Breast epithelium (tissue), 4 donors: ENCODE measurements around the gene CYREN. TPM values are rescaled to one million over a fixed set of nuclear protein-coding genes. Genes with fewer than 3 reads are reported as not detected.
"Not testable (repeated sequence)": the region's sequence is repeated elsewhere in the genome, so short reads cannot be mapped to it uniquely, and the experiment has no call there.

ENCODE experiments used
- DNase-seq, 2 donors: peaks; one replicate each; pipeline ENCODE4 v3.0.0-alpha.2; 2019; ENCODE audit warnings: low spot score in 2 of 2
- H3K27ac ChIP-seq, 2 donors: fragments of 200-600 bp; sonication (generic) in 1 of 2; one replicate each; pipeline ENCODE4 v1.5.1; 2016 to 2019; ENCODE audit warnings: mild to moderate bottlenecking in 1 of 2
- H3K27me3 ChIP-seq, 2 donors: fragments of 200-600 bp; sonication (generic) in 1 of 2; one replicate each; pipeline versions ENCODE4 v1.5.1 to v1.6.0; 2017 to 2019; ENCODE audit warnings: control low read depth in 1 of 2, mild to moderate bottlenecking in 1 of 2
- H3K36me3 ChIP-seq: fragments of 200-600 bp; one replicate; pipeline ENCODE4 v1.5.1; 2019
- H3K4me1 ChIP-seq, 2 donors: fragments of 200-600 bp; sonication (generic); one replicate each; pipeline ENCODE4 v1.5.1; 2016 to 2019; ENCODE audit warnings: control low read depth in 1 of 2
- H3K4me3 ChIP-seq, 3 donors: fragments of 200-600 bp; sonication (generic); 1 replicate in 2 of 3; 2 replicates in 1 of 3; pipeline ENCODE4 v1.5.1; 2016 to 2019; ENCODE audit warnings: mild to moderate bottlenecking in 3 of 3, moderate library complexity in 2 of 3
- H3K9me3 ChIP-seq, 2 donors: fragments of 200-600 bp; sonication (generic) in 1 of 2; one replicate each; pipeline ENCODE4 v1.5.1; 2016 to 2019; ENCODE audit warnings: control low read depth in 1 of 2
- POLR2A ChIP-seq: fragments of 450-650 bp; IDR thresholded peaks from one replicate; pipeline ENCODE4 v1.6.1; 2016; ENCODE audit warnings: antibody characterized with exemption, mild to moderate bottlenecking, moderate library complexity
- POLR2AphosphoS5 ChIP-seq, 3 donors: sonication (generic); formaldehyde crosslinking; IDR thresholded peaks; one replicate each; pipeline ENCODE4 v1.6.1; 2017; ENCODE audit warnings: antibody characterized with exemption in 3 of 3
- intact Hi-C: fragments of 100-400 bp; cut with DNase I; formaldehyde crosslinking; loops from one replicate; pipeline ENCODE4 v1.15.1; 2023; ENCODE audit warnings: low total_unique reads
- total RNA-seq, 3 donors: library from RNA; depleted of rRNA; stranded (reverse); fragments of >200 nt; gene quantifications; one replicate each; pipeline ENCODE4 v1.1.0, GENCODE V29; 2016
- TF ChIP-seq, protein P1 (sequence below), 3 donors: fragments of 450-650 bp; IDR thresholded peaks; one replicate each; pipeline ENCODE4 v1.5.1; 2016 to 2017; ENCODE audit warnings: antibody characterized with exemption in 3 of 3, mild to moderate bottlenecking in 3 of 3, moderate library complexity in 3 of 3

Gene CYREN
- total RNA-seq, 3 donors from 2014 or later = 36.8 to 41.6 (median 41.6) TPM

DNA sequence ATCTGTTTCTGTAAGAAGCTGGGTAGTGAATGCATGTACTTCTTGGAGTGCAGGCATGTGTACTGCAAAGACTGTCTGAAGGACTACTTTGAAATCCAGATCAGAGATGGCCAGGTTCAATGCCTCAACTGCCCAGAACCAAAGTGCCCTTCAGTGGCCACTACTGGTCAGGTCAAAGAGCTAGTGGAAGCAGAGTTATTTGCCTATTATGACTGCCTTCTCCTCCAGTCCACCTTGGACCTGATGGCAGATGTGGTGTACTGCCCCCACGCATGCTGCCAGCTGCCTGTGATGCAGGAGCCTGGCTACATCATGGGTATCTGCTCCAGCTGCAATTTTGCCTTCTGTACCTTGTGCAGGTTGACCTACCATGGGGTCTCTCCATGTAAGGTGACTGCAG is 41.6 kb downstream of the CYREN start:
- H3K4me3 ChIP-seq = no peak overlapping the region
- DNase-seq = no peak
- intact Hi-C loops = no loop called here
- H3K4me1 ChIP-seq = no peaks in the 10 kb centered on the region
- no peak overlapping the region for H3K27ac ChIP-seq
- H3K9me3 ChIP-seq = no peaks in the 10 kb centered on the region
- TF ChIP-seq POLR2AphosphoS5 (IDR thresholded peaks at IDR 0.05) (no peak), POLR2A (no peak)
- TF ChIP-seq, protein P1, sequence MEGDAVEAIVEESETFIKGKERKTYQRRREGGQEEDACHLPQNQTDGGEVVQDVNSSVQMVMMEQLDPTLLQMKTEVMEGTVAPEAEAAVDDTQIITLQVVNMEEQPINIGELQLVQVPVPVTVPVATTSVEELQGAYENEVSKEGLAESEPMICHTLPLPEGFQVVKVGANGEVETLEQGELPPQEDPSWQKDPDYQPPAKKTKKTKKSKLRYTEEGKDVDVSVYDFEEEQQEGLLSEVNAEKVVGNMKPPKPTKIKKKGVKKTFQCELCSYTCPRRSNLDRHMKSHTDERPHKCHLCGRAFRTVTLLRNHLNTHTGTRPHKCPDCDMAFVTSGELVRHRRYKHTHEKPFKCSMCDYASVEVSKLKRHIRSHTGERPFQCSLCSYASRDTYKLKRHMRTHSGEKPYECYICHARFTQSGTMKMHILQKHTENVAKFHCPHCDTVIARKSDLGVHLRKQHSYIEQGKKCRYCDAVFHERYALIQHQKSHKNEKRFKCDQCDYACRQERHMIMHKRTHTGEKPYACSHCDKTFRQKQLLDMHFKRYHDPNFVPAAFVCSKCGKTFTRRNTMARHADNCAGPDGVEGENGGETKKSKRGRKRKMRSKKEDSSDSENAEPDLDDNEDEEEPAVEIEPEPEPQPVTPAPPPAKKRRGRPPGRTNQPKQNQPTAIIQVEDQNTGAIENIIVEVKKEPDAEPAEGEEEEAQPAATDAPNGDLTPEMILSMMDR (IDR thresholded peaks at IDR 0.05) = no peak
- H3K27me3 ChIP-seq = no peaks in the 10 kb centered on the region
- no peaks in the 10 kb centered on the region for H3K36me3 ChIP-seq

DNA sequence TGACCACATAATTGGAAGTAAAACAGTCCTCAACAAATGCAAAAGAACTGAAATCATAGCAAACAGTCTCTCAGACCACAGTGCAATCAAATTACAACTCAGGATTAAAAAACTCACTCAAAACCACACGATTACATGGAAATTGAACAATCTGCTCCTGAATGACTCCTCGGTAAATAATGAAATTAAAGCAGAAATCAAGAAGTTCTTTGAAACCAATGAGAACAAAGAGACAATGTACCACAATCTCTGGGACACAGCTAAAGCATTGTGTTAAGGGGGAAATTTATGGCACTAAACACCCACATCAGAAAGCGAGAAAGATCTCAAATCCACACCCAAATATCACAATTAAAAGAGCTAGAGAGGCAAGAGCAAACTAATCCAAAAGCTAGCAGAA is 45.9 kb downstream of the CYREN start:
- H3K9me3 ChIP-seq = peaks cover 0 to 16% of the 10 kb centered on the region in 2 donors
- H3K36me3 ChIP-seq, H3K4me3 ChIP-seq, H3K27ac ChIP-seq, intact Hi-C loops, H3K27me3 ChIP-seq, DNase-seq, H3K4me1 ChIP-seq: not testable (repeated sequence)

DNA sequence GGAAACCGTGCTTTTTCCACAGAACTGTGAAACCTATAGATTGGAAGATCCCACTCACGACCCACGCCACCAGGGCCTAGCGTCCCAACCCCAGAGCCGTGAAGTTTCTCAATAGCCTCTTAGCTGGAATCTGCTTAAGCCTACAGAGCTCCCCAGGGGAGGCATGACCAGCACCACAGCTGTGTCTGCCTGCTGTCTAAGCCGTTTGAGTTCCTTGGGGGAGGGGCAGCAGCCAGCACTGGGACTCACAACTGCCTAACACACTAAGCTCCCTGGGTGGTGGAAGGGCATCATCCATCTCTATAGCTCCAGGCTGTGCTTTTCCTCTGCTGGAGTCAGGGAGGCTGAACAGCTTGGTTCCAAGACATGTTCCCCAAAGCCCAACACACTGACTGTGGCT is 48.6 kb downstream of the CYREN start:
- no peaks in the 10 kb centered on the region for H3K27me3 ChIP-seq
- no peak overlapping the region for H3K27ac ChIP-seq
- H3K36me3 ChIP-seq = no peaks in the 10 kb centered on the region
- H3K4me3 ChIP-seq = no peak overlapping the region
- TF ChIP-seq POLR2A = no peak
- TF ChIP-seq, protein P1 (IDR thresholded peaks at IDR 0.05) = no peak
- no peak for TF ChIP-seq POLR2AphosphoS5 (IDR thresholded peaks at IDR 0.05)
- H3K9me3 ChIP-seq = peaks cover 0 to 18% of the 10 kb centered on the region in 2 donors
- intact Hi-C loops = no loop called here
- no peak for DNase-seq
- H3K4me1 ChIP-seq = no peaks in the 10 kb centered on the region

DNA sequence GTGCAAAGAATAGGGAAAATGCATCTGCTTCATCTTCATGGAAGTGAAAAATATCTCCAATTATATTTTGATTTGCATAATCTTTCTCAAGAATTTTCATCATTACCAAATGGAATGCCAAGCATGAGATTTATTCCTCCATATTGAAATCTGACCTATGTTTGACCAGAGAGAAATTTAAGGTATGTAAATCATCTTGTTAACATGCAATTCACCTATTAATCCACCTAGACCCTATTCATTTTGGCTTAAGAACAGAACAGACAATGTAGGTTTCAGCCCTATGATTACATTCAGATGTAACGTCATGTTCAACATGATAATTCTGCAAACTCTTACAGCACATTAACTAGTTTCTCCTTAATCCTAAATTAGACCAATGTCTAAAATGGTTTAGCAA is 53.4 kb downstream of the CYREN start:
- intact Hi-C loops = loop anchor here (1.0 kb wide), 1 partner anchor 8 kb away; no protein-coding TSS in a partner anchor

More for the DNA sequence above, 53.4 kb downstream of the CYREN start:
- DNase-seq = no peak
- TF ChIP-seq POLR2A = no peak
- TF ChIP-seq, protein P1 (IDR thresholded peaks at IDR 0.05) = no peak
- TF ChIP-seq POLR2AphosphoS5 (IDR thresholded peaks at IDR 0.05) = no peak
- H3K36me3 ChIP-seq = no peaks in the 10 kb centered on the region
- no peaks in the 10 kb centered on the region for H3K27me3 ChIP-seq
- H3K9me3 ChIP-seq = peaks cover 0 to 18% of the 10 kb centered on the region in 2 donors
- no peaks in the 10 kb centered on the region for H3K4me1 ChIP-seq
- no peak overlapping the region for H3K4me3 ChIP-seq
- H3K27ac ChIP-seq = no peak overlapping the region

Other genes starting within 250 kb of the CYREN start
- 1 to 10 TPM; 2.2 to 5.1 (median 4.3) TPM for gene AGBL3, start 184.2 kb downstream of the CYREN start, total RNA-seq
- 10 to 100 TPM; 23.1 to 55.7 (median 52.8) TPM for gene TMEM140, start 22.6 kb downstream of the CYREN start, total RNA-seq
- gene WDR91, start 40.8 kb upstream of the CYREN start, total RNA-seq = 10 to 100 TPM; 21.4 to 26.5 (median 23.1) TPM
- not detected for gene STRA8, start 63.1 kb upstream of the CYREN start, total RNA-seq